HCT116 (cell line): ENCODE measurements around the gene IL1RAPL1. TPM values are rescaled to one million over a fixed set of nuclear protein-coding genes. Genes with fewer than 3 reads are reported as not detected.

Experiments
- ATAC-seq: fragments of 200-7000 bp; cut with Tn5 transposase; 2 replicates; pipeline ENCODE4 v1.9.1; 2020; ENCODE audit warnings: mild to moderate bottlenecking, moderate library complexity
- BruUV-seq: library from RNA; stranded (reverse); fragments of 400-500 nt; replicated peaks from 2 replicates; lab custom pipeline; 2021; lab: Mats Ljungman, UMichigan
- CTCF ChIA-PET: fragments of 300-600 bp; sonication (Branson Sonifier 250); formaldehyde crosslinking; loops from one replicate; lab custom pipeline; 2021; ENCODE audit warnings: antibody characterized with exemption; lab: Charles Lee
- POLR2A ChIA-PET: fragments of 300-600, 350-600 bp; sonication (Branson Sonifier 250); formaldehyde crosslinking; loops from one replicate; lab custom pipeline; 2021; ENCODE audit warnings: antibody characterized with exemption; lab: Charles Lee
- RAD21 ChIA-PET, 2 experiments: fragments of 300-600 bp; sonication (Branson Sonifier 250); formaldehyde crosslinking; loops; one replicate each; lab custom pipeline; 2023; ENCODE audit warnings: low total read pairs in 2 of 2; ENCODE audit not compliant: uncharacterized antibody in 2 of 2, unreplicated experiment in 2 of 2, low non-redundant PET in 1 of 2; lab: Charles Lee
- DNase-seq: peaks from one replicate; pipeline ENCODE4 v3.0.0-alpha.2; 2010; ENCODE audit warnings: low read depth, low spot score
- H2AFZ ChIP-seq: fragments of 200-600 bp; shearing (Covaris generic), sonication (generic); 2 replicates; pipeline ENCODE4 v1.6.1; 2017; ENCODE audit warnings: low read depth, mixed run types, mixed read lengths, antibody characterized with exemption, low read length; ENCODE audit not compliant: poor library complexity, severe bottlenecking
- H3K27ac ChIP-seq: 2 replicates; pipeline ENCODE4 v1.5.1; 2012; ENCODE audit warnings: low read depth, low read length
- H3K27me3 ChIP-seq: fragments of 200-600 bp; sonication (generic); 2 replicates; pipeline ENCODE4 v1.6.1; 2016; ENCODE audit warnings: mixed run types, low read length, mixed read lengths; ENCODE audit not compliant: insufficient read depth
- H3K36me3 ChIP-seq, 2 experiments: fragments of 200-500 bp in 1 of 2; fragments of 200-600 bp in 1 of 2; sonication (Bioruptor generic) in 1 of 2; sonication (generic) in 1 of 2; 2 replicates each; pipeline versions ENCODE4 v1.5.1 to v1.6.1; 2014 to 2016; ENCODE audit warnings: low read length in 2 of 2, inconsistent platforms in 1 of 2, mixed read lengths in 1 of 2, mixed run types in 1 of 2; ENCODE audit not compliant: insufficient read depth in 2 of 2, control insufficient read depth in 1 of 2
- H3K4me1 ChIP-seq, 2 experiments: fragments of 200-600 bp in 1 of 2; sonication (generic) in 1 of 2; 2 replicates each; pipeline versions ENCODE4 v1.5.1 to v1.6.1; 2012 to 2017; ENCODE audit warnings: low read length in 2 of 2, inconsistent platforms in 1 of 2, mild to moderate bottlenecking in 1 of 2, mixed read lengths in 1 of 2, mixed run types in 1 of 2, moderate library complexity in 1 of 2; ENCODE audit not compliant: insufficient read depth in 2 of 2, control insufficient read depth in 1 of 2
- H3K4me2 ChIP-seq: fragments of 200-600 bp; sonication (generic); 2 replicates; pipeline ENCODE4 v1.6.1; 2017; ENCODE audit warnings: mixed run types, low read length, mixed read lengths
- H3K4me3 ChIP-seq, 2 experiments: fragments of 200-600 bp in 1 of 2; sonication (generic) in 1 of 2; replicated peaks in 1 of 2; 2 replicates each; pipeline ENCODE4 v1.5.1; 2011 to 2016; ENCODE audit warnings: low read length in 2 of 2, control low read depth in 1 of 2, low read depth in 1 of 2, mild to moderate bottlenecking in 1 of 2, mixed read lengths in 1 of 2, mixed run types in 1 of 2
- H3K79me2 ChIP-seq: fragments of 200-600 bp; sonication (generic); 2 replicates; pipeline ENCODE4 v1.6.1; 2017; ENCODE audit warnings: mild to moderate bottlenecking, mixed run types, low read length, moderate library complexity, mixed read lengths; ENCODE audit not compliant: insufficient read depth
- H3K9ac ChIP-seq: fragments of 200-600 bp; sonication (generic); 2 replicates; pipeline ENCODE4 v1.6.1; 2016; ENCODE audit warnings: low read length, mixed read lengths
- H3K9me2 ChIP-seq: fragments of 200-600 bp; sonication (generic), shearing (Covaris generic); 2 replicates; pipeline ENCODE4 v1.6.1; 2017; ENCODE audit warnings: mixed run types, mild to moderate bottlenecking, moderate library complexity; ENCODE audit not compliant: insufficient read depth
- H3K9me3 ChIP-seq, 2 experiments: fragments of 200-500 bp in 1 of 2; fragments of 200-600 bp in 1 of 2; sonication (Bioruptor generic) in 1 of 2; sonication (generic) in 1 of 2; 2 replicates each; pipeline ENCODE4 v1.6.1; 2014 to 2017; ENCODE audit warnings: low read length in 2 of 2, mixed read lengths in 2 of 2, inconsistent platforms in 1 of 2, low read depth in 1 of 2, mild to moderate bottlenecking in 1 of 2, mixed run types in 1 of 2, moderate library complexity in 1 of 2; ENCODE audit not compliant: control insufficient read depth in 1 of 2, insufficient read depth in 1 of 2
- H4K20me1 ChIP-seq: fragments of 200-600 bp; sonication (generic), shearing (Covaris generic); 2 replicates; pipeline ENCODE4 v1.6.1; 2017; ENCODE audit warnings: mixed run types, mild to moderate bottlenecking, moderate library complexity; ENCODE audit not compliant: insufficient read depth
- ATF3 ChIP-seq: IDR thresholded peaks from 2 replicates; pipeline ENCODE4 v1.6.1; 2012
- CEBPB ChIP-seq: IDR thresholded peaks from 2 replicates; pipeline ENCODE4 v1.6.1; 2012; ENCODE audit warnings: low read depth
- EGR1 ChIP-seq: IDR thresholded peaks from 2 replicates; pipeline ENCODE4 v1.6.1; 2012; ENCODE audit warnings: low read depth
- EZH2 ChIP-seq: fragments of 200-600 bp; sonication (generic); IDR thresholded peaks from 2 replicates; pipeline ENCODE4 v1.6.1; 2017; ENCODE audit warnings: antibody characterized with exemption, mixed run types
- EZH2phosphoT487 ChIP-seq: fragments of 200-600 bp; IDR thresholded peaks from 2 replicates; pipeline ENCODE4 v1.6.1; 2018; ENCODE audit warnings: antibody characterized with exemption, borderline replicate concordance
- JUND ChIP-seq: IDR thresholded peaks from 2 replicates; pipeline ENCODE4 v1.6.1; 2012
- POLR2A ChIP-seq: IDR thresholded peaks from 2 replicates; pipeline ENCODE4 v1.7.0; 2011; ENCODE audit warnings: borderline replicate concordance; ENCODE audit not compliant: insufficient read depth, insufficient read length; ENCODE audit errors: extremely low read depth
- POLR2AphosphoS5 ChIP-seq: IDR thresholded peaks from 2 replicates; pipeline ENCODE4 v1.6.1; 2011; ENCODE audit warnings: mild to moderate bottlenecking, low read depth, low read length, moderate library complexity
- RAD21 ChIP-seq: IDR thresholded peaks from 2 replicates; pipeline ENCODE4 v1.6.1; 2012; ENCODE audit warnings: low read depth, mild to moderate bottlenecking
- REST ChIP-seq: IDR thresholded peaks from 2 replicates; pipeline ENCODE4 v1.6.1; 2012; ENCODE audit warnings: low read depth
- SIN3A ChIP-seq: IDR thresholded peaks from 2 replicates; pipeline ENCODE4 v1.6.1; 2012; ENCODE audit warnings: low read depth
- SP1 ChIP-seq: IDR thresholded peaks from 2 replicates; pipeline ENCODE4 v1.6.1; 2012; ENCODE audit warnings: low read depth
- SRF ChIP-seq: IDR thresholded peaks from 2 replicates; pipeline ENCODE4 v1.6.1; 2012; ENCODE audit warnings: low read depth
- TCF7L2 ChIP-seq: IDR thresholded peaks from 2 replicates; pipeline ENCODE4 v1.7.0; 2011; ENCODE audit warnings: borderline replicate concordance, inconsistent platforms; ENCODE audit not compliant: insufficient read depth, insufficient read length; ENCODE audit errors: extremely low read depth
- YY1 ChIP-seq: IDR thresholded peaks from 2 replicates; pipeline ENCODE4 v1.6.1; 2011; ENCODE audit warnings: low read length, low read depth, moderate library complexity, mild to moderate bottlenecking; ENCODE audit not compliant: insufficient replicate concordance; ENCODE audit errors: extremely low read depth
- ZBTB33 ChIP-seq: IDR thresholded peaks from 2 replicates; pipeline ENCODE4 v1.6.1; 2011; ENCODE audit warnings: mild to moderate bottlenecking, low read length, moderate library complexity; ENCODE audit not compliant: insufficient replicate concordance; ENCODE audit errors: extremely low read depth
- ZNF274 ChIP-seq: fragments of 200-500 bp; sonication (Bioruptor generic); IDR thresholded peaks from 2 replicates; pipeline ENCODE4 v1.6.1; 2014; ENCODE audit warnings: mild to moderate bottlenecking, low read depth, low read length, inconsistent platforms
- intact Hi-C: fragments of 100-400 bp; cut with micrococcal nuclease; formaldehyde crosslinking; loops from 2 replicates; pipeline ENCODE4 v1.10.0; 2022
- total RNA-seq: library from RNA; stranded (reverse); gene quantifications from one replicate; pipeline ENCODE4 v1.2.1, GENCODE V29; 2021; ENCODE audit not compliant: unreplicated experiment
- TF ChIP-seq, protein P1 (sequence below), 3 experiments: fragments of 200-600 bp in 1 of 3; sonication (generic) in 1 of 3; IDR thresholded peaks in 2 of 3; conservative IDR thresholded peaks in 1 of 3; 2 replicates each; pipeline ENCODE4 v1.5.1; 2012 to 2017; ENCODE audit warnings: low read depth in 2 of 3, low read length in 2 of 3, antibody characterized with exemption in 1 of 3, borderline replicate concordance in 1 of 3, control low read depth in 1 of 3, mild to moderate bottlenecking in 1 of 3, mixed read lengths in 1 of 3, mixed run types in 1 of 3, moderate library complexity in 1 of 3; ENCODE audit not compliant: insufficient read depth in 1 of 3

Gene IL1RAPL1
- total RNA-seq, 1 experiment from 2014 or later = 2.8 TPM

DNA sequence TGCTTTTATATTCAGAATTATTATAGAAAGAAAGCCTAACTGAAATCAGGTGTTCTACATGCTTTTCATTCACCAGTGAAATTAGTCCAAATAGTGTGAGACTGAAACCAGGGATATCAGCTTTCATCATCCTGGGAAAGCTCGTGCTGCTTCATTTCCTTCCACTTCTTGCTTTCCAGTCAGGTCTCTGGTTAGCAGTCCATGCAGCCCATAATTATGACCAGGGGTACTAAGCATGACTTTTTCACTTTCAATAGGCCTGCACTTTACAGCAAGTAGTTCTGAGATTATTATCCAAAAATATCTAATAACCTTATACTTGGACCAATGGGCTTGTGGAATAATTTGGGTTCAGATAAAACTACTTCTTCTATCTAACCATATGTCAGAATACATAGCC lies 954.9 kb downstream of the IL1RAPL1 start:
- TF ChIP-seq EGR1 (no peak), RAD21 (no peak), SIN3A (no peak), YY1 (no peak), CEBPB (no peak), ATF3 (no peak), JUND (no peak), ZNF274 (no peak), SP1 (no peak), TCF7L2 (no peak), POLR2A (no peak), REST (no peak), EZH2phosphoT487 (no peak), ZBTB33 (no peak), SRF (no peak), EZH2 (no peak), POLR2AphosphoS5 (no peak)
- TF ChIP-seq, protein P1, sequence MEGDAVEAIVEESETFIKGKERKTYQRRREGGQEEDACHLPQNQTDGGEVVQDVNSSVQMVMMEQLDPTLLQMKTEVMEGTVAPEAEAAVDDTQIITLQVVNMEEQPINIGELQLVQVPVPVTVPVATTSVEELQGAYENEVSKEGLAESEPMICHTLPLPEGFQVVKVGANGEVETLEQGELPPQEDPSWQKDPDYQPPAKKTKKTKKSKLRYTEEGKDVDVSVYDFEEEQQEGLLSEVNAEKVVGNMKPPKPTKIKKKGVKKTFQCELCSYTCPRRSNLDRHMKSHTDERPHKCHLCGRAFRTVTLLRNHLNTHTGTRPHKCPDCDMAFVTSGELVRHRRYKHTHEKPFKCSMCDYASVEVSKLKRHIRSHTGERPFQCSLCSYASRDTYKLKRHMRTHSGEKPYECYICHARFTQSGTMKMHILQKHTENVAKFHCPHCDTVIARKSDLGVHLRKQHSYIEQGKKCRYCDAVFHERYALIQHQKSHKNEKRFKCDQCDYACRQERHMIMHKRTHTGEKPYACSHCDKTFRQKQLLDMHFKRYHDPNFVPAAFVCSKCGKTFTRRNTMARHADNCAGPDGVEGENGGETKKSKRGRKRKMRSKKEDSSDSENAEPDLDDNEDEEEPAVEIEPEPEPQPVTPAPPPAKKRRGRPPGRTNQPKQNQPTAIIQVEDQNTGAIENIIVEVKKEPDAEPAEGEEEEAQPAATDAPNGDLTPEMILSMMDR (IDR thresholded peaks at IDR 0.05 in 2 of 3, conservative IDR thresholded peaks at IDR 0.05 in 1 of 3; ENCODE audit: borderline replicate concordance in 1 of 3, insufficient read depth in 1 of 3, low read depth in 2 of 3, low read length in 2 of 3) = no peak
- no peaks in the 10 kb centered on the region for H3K9me3 ChIP-seq
- no peak overlapping the region for H2AFZ ChIP-seq
- H3K27me3 ChIP-seq = no peaks in the 10 kb centered on the region
- ChIA-PET POLR2A (no interaction called here), CTCF (no interaction called here), RAD21 (no interaction called here)
- ATAC-seq (no peak), DNase-seq (no peak)
- no peaks in the 10 kb centered on the region for H3K36me3 ChIP-seq
- no peaks in the 10 kb centered on the region for H3K9me2 ChIP-seq
- H3K4me1 ChIP-seq = no peaks in the 10 kb centered on the region
- no peak overlapping the region for H3K4me2 ChIP-seq
- no peaks in the 10 kb centered on the region for H3K79me2 ChIP-seq
- H3K4me3 ChIP-seq = no peak overlapping the region
- H3K27ac ChIP-seq = no peak overlapping the region
- intact Hi-C loops = no loop called here
- no peak overlapping the region for H3K9ac ChIP-seq
- no TSS peak for BruUV-seq
- no peaks in the 10 kb centered on the region for H4K20me1 ChIP-seq
